ELF-1 (cell line): ENCODE data around the gene UBE2V1.
"Not testable (repeated sequence)": the region's sequence is repeated elsewhere in the genome, so short reads cannot be mapped to it uniquely, and the experiment has no call there.

Source experiments
- DNase-seq: peaks from one replicate; pipeline ENCODE4 v3.0.0-alpha.2; 2016; ENCODE audit warnings: low read depth, low spot score

UBE2V1 gene

DNA sequence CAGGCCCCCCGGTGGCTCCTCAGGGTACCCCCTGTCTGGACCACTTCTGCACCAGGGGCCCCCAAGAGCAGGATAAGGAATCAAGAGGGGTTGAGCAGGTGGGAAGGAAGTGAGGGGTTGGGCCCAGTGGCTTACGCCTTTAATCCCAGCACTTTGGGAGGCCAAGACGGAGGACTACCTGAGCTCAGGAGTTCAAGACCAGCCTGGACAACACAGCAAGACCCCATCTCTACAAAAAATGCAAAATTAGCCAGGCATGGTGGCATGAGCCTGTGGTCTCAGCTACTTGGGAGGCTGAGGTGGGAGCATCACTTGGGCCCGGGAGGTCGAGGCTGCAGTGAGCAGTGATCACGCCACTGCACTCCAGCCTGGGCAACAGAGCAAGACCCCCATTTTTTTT lies 49.2 kb downstream of the UBE2V1 start:
- DNase-seq = not testable (repeated sequence)

- DNase-seq = peak; percentile 58
Measured at GRCh38 chr20:50062006-50062838, 50.7 kb downstream of the UBE2V1 start.

DNA sequence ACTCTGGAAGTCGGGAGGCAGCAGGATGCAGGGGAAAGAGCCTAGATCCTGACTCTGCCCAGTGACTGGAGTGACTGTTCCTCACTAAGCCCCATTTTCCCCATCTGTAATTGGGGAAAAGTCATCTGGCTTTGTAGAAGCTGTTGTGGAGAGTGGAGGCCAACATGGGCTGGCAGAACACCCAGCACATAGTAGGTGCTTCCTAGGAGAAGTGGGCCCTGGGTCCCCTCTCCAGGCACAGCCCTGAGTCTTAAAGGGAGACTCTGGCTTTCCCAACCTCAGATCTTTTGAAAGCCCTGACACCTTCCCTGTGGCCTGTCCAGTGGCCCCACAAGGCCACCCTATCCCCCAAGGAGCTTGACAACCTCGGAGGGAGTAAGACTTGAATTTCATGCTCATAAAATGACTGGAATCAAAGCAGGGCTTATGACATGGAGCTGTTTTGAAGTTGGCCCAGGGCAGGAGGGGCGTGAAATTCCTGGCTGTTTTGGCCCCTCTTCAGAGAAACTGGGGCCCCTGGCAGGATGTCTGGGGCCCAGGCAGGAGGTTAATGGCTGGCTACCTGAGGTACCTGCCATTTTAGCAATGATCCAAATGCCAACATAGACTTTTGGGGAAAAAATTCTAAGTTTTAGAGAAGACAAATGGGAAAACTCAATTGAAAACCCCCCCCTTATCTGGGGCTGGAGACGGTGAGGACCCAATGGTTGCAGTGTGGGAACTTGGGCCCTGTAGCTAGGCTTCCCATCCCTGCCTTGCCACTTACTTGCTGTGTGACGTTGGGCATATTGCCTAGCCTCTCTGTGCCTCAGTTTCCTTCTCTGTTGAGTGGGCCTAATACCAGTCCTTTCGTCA lies 51.6 kb downstream of the UBE2V1 start:
- no peak for DNase-seq

GRCh38 chr20:50058662-50059402 lies 54.1 kb downstream of the UBE2V1 start:
- no peak for DNase-seq

- no peak for DNase-seq
Measured at GRCh38 chr20:50057714-50058053, 55.3 kb downstream of the UBE2V1 start.

GRCh38 chr20:50056951-50057713 lies 55.8 kb downstream of the UBE2V1 start:
- DNase-seq = peak; percentile 72

GRCh38 chr20:50056408-50056926 lies 56.5 kb downstream of the UBE2V1 start:
- DNase-seq = no peak

DNA sequence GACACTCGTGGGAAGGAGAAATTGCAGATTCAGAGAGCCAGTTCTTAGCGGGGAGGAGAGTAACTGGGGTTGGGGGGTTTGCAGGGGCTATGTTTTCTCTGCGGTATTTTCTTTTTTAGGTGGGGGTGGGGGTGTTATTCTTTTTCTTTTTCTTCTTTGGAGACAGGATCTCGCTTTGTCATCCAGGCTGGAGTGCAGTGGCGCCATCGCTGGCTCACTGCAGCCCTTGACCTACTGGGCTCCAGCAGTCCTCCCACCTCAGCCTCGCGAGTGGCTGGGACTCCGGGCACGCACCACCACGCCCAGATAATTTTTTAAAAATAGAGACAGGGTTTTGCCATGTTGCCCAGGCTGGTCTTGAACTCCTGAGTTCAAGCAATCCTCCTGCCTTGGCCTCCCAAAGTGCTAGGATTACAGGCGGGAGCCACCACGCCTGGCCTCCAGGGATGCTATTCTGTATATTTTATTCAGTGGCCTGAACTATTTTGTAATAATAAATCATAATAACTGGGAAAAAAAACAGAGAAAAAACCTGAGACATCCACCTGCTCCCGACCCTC lies 57.3 kb downstream of the UBE2V1 start:
- DNase-seq = no peak

GRCh38 chr20:50054626-50055511 lies 58.1 kb downstream of the UBE2V1 start:
- DNase-seq = peak; percentile 77

DNA sequence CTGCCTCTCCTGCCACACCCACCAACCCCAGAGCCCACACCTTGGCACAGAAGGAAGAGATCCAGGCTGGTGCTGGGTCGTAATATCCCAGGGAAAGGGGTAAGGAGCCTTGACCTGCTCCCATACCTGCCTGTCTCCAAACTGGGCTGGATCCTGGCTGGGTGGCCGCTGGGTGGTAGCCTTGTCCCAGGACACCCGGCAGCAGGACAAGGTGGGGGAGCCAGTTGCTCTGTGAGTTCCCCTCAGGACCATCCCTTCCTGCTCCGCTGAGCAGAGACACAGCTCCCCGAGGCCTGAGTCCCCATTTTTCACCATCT lies 58.8 kb downstream of the UBE2V1 start:
- no peak for DNase-seq

DNA sequence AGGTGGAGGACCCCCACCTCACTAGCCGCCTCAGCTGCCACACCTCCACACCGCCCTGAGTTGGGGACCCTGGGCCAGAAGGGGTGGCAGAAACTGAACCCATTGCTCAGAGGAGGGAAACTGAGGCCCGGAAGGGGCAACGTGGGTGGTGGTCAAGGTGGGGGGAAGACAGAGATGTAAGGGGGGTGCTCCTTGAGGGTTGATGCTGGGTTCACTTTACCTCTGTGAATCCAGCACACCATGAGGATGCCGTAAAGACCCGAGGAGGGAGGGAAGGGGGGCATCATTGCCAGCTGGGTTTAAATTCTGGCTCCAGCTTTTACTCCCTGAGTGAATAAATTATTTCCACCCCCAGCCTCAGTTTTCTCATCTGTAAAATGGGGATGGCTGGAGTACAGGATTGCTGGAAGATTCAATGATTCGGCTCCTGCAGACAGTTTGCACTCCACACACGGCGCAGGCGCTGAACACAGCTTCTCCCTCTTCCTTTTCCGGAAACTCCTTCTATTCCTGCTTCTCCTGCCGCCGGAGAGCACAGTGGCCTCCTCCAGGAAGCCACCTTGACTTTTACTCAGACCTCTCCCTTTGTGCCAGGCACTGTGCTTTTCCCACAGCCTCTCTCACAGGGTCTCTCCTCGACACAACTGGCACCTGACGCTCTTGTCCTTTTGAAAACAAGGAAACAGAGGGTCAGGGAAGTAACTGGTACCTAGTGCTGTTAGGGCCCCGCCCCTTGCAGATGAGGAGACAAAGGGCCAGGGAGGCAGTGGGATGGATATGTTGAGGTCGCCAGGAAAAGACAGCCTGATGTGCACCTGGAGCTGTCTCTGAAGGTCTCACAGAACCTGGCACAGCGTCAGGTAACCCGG lies 59.4 kb downstream of the UBE2V1 start:
- DNase-seq = no peak

- no peak for DNase-seq
Measured at GRCh38 chr20:50052550-50053361, 60.2 kb downstream of the UBE2V1 start.

GRCh38 chr20:50050660-50051308 lies 62.2 kb downstream of the UBE2V1 start:
- DNase-seq = peak; percentile 60

DNA sequence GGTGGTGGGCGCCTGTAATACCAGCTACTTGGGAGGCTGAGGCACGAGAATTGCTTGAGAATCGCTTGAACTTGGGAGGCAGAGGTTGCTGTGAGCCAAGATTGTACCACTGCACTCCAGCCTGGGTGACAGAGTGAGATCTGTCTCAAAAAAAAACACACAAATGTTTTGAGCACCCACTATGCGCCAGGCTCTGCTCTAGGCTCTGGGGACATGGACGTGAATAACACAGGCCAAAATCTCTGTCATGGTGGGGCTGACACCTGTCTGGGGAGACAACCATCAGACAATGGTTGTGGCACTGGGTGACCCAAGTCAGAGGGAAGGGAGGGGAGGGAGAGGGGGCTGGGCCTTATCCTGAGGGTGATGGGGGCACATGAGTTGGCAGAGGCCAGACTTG lies 62.7 kb downstream of the UBE2V1 start:
- no peak for DNase-seq

DNA sequence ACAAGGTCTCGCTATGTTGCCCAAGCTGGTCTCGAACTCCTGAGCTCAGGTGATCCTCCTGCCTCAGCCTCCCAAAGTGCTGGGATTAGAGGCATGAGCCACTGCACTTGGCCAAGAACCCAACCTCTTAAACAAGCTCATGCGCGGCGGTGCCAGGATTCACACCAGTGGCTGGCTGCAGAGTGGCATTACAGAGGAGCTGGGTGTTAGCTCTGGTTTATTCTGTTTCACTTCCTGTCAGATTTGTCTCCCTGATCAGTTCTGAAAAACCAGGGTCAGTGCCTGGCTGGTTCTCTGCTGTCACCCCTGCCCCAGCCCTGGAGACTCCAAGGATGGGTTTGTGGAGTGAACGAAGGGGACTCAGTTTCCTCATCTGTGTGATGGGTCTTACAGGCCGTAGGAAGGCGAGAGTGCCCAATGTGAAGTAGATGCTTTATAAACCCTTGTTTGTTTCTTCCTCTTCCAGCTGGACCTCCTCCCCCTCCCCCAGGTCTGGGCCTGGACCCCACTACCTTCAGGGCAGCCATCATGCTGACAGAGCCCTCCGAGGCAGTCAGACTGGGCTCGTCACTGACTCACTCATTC lies 63.4 kb downstream of the UBE2V1 start:
- no peak for DNase-seq

GRCh38 chr20:50048420-50049166 lies 64.4 kb downstream of the UBE2V1 start:
- no peak for DNase-seq
